ENCODE data around the gene ZSWIM4. TPM values are rescaled to one million over a fixed set of nuclear protein-coding genes. Genes with fewer than 3 reads are reported as not detected.
A peak's percentile ranks its signal among the peaks of the same experiment; 100 is the strongest.

ZSWIM4 gene
- total and polyA plus RNA-seq, 2 of the 13 experiments (the other 11 are each of a cell fraction or from before 2014, with no cell fraction given): 0.33 to 0.86 TPM

DNA sequence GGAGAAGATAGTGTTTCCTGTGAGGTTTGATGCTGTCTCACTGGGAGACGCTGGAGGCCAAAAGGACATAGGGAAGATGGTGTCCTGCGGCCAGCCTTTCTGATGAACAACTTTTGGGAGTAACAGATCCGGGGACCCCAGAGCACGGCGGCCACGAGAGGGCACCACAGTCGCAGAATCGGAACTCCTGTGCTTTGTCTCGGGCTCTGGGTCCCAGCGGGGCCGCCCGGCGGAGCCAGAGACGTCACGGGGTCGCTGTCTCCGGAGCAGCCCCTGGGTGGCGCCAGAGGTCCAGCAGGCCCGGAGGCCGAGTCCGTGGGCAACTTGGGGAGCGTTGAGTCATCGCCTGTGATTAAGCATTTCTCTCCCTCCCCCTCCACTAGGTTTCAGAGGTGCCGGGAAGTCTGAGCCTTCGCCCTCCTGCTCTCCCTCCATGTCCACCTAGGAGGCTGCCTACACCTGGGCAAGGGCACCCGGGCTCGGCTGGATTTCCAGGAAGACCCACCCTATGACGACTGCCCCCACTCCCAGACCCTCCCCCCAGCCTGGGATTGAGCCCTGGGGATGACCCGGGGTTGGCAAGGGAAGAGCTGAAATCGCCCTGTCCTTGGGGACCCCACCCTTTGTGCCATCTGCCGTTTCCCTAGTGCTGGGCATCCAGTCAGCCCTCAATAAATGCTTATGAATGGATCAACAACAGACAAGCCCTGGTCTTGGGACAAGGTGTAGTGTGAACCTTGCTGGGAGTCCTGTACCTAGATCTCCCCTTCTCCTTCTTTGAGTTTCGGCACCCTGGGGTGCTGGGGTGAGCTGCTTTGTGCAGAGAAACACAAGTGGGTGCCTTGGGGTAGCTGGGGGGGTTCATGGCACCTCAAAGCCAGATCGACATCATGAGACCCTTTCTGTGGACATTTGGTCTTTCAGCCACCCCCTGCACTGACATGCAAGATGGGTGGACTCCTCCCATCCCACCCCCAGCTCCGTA is 85.1 kb downstream of the ZSWIM4 start (continued):
- TF ChIP-seq, protein P1, sequence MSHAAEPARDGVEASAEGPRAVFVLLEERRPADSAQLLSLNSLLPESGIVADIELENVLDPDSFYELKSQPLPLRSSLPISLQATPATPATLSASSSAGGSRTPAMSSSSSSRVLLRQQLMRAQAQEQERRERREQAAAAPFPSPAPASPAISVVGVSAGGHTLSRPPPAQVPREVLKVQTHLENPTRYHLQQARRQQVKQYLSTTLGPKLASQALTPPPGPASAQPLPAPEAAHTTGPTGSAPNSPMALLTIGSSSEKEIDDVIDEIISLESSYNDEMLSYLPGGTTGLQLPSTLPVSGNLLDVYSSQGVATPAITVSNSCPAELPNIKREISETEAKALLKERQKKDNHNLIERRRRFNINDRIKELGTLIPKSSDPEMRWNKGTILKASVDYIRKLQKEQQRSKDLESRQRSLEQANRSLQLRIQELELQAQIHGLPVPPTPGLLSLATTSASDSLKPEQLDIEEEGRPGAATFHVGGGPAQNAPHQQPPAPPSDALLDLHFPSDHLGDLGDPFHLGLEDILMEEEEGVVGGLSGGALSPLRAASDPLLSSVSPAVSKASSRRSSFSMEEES (CRISPR knock-in tag; IDR thresholded peaks at IDR 0.05): peak; percentile 88
- no peak for TF ChIP-seq KDM5A (IDR thresholded peaks at IDR 0.05; ENCODE audit: borderline replicate concordance, low read length)
- peak; percentile 69; the same call in 1 of the 2 replicates for TF ChIP-seq ZBTB38 (CRISPR knock-in tag; IDR thresholded peaks at IDR 0.05)
- TF ChIP-seq KDM6A (CRISPR knock-in tag; IDR thresholded peaks at IDR 0.05; ENCODE audit: low read depth): 0 out of 2 replicates have a peak, but pooled peaks have one; percentile 15
- TF ChIP-seq, protein P2, sequence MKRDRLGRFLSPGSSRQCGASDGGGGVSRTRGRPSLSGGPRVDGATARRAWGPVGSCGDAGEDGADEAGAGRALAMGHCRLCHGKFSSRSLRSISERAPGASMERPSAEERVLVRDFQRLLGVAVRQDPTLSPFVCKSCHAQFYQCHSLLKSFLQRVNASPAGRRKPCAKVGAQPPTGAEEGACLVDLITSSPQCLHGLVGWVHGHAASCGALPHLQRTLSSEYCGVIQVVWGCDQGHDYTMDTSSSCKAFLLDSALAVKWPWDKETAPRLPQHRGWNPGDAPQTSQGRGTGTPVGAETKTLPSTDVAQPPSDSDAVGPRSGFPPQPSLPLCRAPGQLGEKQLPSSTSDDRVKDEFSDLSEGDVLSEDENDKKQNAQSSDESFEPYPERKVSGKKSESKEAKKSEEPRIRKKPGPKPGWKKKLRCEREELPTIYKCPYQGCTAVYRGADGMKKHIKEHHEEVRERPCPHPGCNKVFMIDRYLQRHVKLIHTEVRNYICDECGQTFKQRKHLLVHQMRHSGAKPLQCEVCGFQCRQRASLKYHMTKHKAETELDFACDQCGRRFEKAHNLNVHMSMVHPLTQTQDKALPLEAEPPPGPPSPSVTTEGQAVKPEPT (CRISPR knock-in tag; IDR thresholded peaks at IDR 0.05; ENCODE audit: low read depth): peak; percentile 38; the same call in 1 of the 2 replicates
- TF ChIP-seq TOE1 (CRISPR knock-in tag; IDR thresholded peaks at IDR 0.05): peak; percentile 63; the same call in 1 of the 2 replicates
- 0 out of 2 replicates have a peak, but pooled peaks have one; percentile 31 for TF ChIP-seq ZBTB20 (CRISPR knock-in tag; IDR thresholded peaks at IDR 0.05; ENCODE audit: borderline replicate concordance, low read depth)
- TF ChIP-seq SATB2 (CRISPR knock-in tag; IDR thresholded peaks at IDR 0.05): no peak
- peak; percentile 89; the same call in 1 of the 2 replicates for TF ChIP-seq KAT7 (CRISPR knock-in tag; IDR thresholded peaks at IDR 0.05; ENCODE audit: borderline replicate concordance)
- peak; percentile 69; the same call in 1 of the 2 replicates for TF ChIP-seq TOPORS (CRISPR knock-in tag; IDR thresholded peaks at IDR 0.05)
- TF ChIP-seq AGO1 (IDR thresholded peaks at IDR 0.05; ENCODE audit: low read depth, low read length, poor library complexity, severe bottlenecking): peak; percentile 52
- TF ChIP-seq FOSL1 (CRISPR knock-in tag; IDR thresholded peaks at IDR 0.05; ENCODE audit: borderline replicate concordance): peak; percentile 39; the same call in 1 of the 2 replicates
- peak; percentile 83 for TF ChIP-seq MAZ (IDR thresholded peaks at IDR 0.05; ENCODE audit: borderline replicate concordance, low read depth, low read length)
- peak; percentile 76 for TF ChIP-seq MAZ (CRISPR knock-in tag; IDR thresholded peaks at IDR 0.05; ENCODE audit: low read depth)
- TF ChIP-seq ZNF143 (CRISPR knock-in tag; IDR thresholded peaks at IDR 0.05): no peak; the same call in 1 of the 2 replicates
